Right lobe of liver (tissue), 4 donors: ENCODE results near the gene RAPGEFL1.

Experiments
- POLR2A ChIP-seq: fragments of 450-650 bp; IDR thresholded peaks from one replicate; pipeline ENCODE4 v1.6.1; 2017; ENCODE audit warnings: antibody characterized with exemption, mild to moderate bottlenecking
- TF ChIP-seq, protein P1 (sequence below), 4 donors: fragments of 200-600 bp in 3 of 4; fragments of 450-650 bp in 1 of 4; IDR thresholded peaks; one replicate each; pipeline versions ENCODE4 v1.5.1 to v1.8.0; 2016 to 2022; ENCODE audit warnings: antibody characterized with exemption in 4 of 4, mild to moderate bottlenecking in 2 of 4
- donor health status: DM: no; HTN: no; CAD: no.
- donor health status: DM: no; HTN: no; CAD: no.
- donor health status: DM: no; HTN: yes; CAD: no.

DNA sequence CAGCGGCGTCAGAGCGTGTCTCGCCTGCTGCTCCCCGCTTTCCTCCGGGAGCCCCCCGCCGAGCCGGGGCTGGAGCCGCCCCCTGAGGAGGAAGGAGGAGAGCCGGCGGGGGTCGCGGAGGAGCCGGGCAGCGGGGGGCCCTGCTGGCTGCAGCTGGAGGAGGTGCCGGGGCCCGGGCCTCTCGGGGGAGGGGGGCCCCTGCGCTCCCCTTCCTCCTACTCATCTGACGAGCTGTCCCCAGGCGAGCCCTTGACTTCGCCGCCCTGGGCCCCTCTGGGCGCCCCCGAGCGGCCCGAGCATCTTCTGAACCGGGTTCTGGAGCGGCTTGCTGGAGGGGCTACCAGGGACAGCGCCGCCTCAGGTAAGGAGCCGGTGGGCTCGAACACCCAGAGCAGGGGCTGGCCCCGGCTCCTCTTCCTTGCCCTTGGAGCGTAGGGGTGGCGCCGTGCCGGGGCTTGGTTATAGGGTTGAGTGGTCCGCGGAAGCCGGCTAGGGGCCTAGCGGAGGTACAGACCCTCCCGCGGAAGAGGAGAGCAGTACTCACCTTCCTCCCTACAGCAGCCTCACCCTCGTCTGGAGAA, 841 bp downstream of the RAPGEFL1 start:
- TF ChIP-seq POLR2A: no peak
- TF ChIP-seq, protein P1, sequence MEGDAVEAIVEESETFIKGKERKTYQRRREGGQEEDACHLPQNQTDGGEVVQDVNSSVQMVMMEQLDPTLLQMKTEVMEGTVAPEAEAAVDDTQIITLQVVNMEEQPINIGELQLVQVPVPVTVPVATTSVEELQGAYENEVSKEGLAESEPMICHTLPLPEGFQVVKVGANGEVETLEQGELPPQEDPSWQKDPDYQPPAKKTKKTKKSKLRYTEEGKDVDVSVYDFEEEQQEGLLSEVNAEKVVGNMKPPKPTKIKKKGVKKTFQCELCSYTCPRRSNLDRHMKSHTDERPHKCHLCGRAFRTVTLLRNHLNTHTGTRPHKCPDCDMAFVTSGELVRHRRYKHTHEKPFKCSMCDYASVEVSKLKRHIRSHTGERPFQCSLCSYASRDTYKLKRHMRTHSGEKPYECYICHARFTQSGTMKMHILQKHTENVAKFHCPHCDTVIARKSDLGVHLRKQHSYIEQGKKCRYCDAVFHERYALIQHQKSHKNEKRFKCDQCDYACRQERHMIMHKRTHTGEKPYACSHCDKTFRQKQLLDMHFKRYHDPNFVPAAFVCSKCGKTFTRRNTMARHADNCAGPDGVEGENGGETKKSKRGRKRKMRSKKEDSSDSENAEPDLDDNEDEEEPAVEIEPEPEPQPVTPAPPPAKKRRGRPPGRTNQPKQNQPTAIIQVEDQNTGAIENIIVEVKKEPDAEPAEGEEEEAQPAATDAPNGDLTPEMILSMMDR (IDR thresholded peaks at IDR 0.05): no peak
